ENCODE results near the gene MTUS2.
"Not testable (repeated sequence)": the region's sequence is repeated elsewhere in the genome, so short reads cannot be mapped to it uniquely, and the experiment has no call there.

MTUS2 gene

DNA sequence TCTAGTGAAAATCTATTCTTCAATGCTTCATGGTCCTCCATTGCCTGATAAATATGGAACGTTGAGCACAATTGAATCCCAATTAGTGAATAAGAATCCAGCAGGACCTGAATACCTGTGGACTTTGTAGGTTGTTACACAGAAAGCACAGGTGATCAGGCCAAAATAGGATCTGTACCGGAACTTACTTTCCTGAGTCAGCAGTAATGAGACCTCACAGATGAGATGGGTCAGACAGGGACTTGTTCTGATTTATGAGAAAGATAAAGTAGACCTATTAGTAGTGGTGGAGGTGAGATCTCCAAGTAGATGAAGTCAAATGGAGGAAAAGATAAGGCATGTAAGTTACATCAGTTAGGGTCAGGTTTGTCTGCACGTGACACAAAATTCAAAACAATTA, 351.1 kb downstream of the MTUS2 start:
- no peak for DNase-seq

DNA sequence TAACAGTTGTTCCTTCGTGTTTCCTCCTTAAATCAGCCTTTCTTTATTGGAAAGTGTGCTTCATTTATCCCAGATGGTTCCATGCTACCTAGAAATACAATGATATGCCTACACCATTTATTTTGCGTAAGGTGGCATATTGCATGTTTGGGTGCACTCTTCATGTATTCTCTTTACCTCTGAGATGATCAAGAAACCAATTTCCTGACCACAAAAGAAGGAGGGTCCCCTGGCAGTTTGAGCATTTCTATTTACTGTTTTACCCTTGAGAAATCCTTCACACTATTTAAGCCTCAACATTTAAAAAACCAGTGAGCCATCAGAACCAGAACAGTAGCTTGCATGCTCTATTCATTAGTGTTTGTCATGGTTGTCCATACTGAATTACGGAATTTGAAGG, 354.0 kb downstream of the MTUS2 start:
- no peak for DNase-seq

DNA sequence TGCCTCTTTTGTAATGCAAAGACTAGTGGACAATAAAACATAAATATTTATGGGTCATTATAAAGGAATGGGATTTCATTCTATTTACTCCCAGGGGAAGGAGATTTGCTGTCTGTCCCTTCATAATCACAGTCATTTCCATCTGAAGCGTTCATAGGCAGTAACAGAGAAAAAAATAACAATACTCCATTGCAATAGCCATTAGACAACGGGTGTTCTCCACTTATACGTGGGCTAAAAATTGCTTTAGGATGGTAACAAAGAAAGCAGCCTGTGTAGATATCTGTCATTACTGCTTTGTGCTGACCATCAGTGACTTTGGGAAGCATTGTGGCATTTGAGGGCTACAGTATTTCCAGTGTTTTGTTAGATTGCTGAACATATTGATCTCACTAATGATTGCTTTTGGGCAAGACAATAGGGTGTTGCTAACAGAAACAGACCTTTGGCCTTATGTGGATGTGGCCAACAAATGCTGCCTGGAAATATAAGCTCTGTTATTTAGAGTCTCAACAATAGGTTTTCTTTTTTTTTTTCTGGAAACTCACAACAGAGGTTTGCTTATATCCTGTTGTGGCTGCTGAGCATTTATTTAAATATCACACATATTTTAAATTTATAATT, 355.2 kb downstream of the MTUS2 start:
- no peak for DNase-seq

DNA sequence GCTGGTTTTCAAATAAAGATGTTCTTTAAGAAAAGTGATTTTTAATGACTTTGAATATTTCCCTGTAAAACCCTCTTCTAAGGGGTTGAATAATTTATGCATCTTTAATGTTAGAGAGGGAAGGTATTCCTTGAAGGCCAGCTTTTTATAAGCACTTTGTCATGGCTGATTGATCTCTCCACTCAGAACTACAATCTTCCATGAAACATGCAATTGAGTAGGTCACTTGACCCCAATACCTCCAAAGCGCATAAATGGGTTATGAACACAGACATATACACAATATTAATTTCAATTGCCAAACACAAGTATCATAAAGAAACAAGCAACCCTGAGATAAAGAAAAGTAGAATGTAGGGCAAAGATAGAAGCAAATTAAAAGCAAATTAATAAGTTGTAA, 359.9 kb downstream of the MTUS2 start:
- DNase-seq: no peak

DNA sequence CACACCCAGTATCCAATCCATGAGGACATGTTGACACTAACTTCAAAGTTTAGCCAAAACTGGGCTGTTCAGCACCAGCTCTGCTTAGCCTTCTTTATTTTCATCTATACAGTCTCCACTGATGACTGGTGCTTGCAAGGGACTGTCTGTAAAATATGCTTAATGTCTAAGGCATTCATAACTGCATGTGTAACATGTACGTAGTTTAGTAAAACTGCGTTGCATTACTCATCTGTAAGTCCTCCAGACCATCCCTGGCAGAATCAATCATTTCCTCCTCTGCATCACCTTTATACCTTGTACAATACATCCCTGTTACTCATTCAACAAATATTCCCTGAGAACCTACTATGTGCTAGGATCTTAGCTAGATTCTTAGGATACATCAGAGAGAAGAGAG, 362.1 kb downstream of the MTUS2 start:
- DNase-seq: no peak

DNA sequence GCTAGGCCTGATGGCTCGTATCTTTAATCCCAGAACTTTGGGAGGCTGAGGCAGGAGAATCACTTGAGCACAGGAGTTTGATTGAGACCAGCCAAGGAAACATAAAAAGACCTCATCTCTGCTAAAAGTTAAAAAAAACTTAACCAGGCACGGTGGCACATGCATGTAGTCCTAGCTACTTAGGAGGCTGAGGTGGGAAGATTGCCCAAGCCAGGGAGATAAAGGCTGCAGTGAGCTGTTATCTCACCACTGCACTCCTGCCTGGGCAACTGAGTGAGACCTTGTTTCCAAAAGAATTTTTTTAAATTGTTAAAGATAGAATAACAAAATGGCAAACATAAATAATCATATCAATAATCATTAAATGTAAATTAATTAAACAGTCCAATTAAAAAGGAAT, 365.8 kb downstream of the MTUS2 start:
- no peak for DNase-seq

DNA sequence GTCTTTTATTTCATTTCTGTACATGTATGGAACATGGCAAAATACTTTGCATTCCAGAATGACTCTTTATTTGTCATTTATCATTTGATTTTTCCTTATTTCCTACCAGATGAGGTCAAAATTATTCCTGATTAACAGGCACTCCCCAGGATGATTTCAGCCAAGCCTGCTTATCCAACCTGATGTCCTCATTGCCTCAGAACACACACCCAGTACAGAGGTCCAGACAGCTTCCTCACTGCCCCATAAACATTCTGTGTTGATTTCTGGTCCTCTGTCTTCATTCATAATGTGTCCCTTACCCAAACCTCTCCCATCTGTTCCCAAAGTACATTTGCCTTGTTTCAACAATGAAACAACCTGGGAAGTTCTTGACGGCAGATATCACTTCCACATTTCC, 367.4 kb downstream of the MTUS2 start:
- DNase-seq: no peak

DNA sequence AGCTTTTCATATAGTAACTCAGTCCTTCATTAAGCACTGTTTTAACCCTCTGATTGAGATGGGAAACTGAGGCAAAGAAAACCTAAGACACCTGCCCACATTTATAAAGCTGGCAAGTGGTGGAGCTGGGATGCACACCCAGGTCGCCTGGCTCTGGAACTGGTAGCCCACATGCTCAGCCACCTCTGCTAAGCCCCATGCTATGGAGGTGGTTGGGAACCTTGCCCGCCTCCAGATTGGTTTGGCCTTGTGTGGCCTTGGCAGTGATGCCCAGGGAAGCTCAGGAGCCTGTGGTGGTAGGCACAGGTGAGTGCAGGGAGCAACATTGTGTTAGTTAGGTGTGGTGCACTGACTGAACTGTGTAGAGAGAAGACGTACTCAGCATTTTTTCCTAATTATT, 370.2 kb downstream of the MTUS2 start:
- DNase-seq: no peak

DNA sequence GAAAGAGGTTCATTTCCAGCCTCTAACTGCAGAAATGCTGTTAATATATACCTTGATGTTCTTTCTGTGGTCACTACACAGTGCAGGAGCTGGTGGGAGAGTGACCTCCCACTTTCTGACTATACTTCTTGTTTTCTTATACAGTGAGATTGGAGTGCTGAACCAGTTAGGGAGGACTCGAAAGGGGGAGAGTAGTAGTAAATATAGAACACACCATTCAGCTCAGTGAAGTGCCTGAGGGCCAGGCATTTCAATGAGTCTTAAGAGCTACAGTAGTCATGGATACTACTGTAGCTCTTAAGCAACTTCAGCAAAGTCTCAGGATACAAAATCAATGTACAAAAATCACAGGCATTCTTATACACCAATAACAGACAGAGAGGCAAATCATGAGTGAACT, 372.9 kb downstream of the MTUS2 start:
- DNase-seq: no peak

DNA sequence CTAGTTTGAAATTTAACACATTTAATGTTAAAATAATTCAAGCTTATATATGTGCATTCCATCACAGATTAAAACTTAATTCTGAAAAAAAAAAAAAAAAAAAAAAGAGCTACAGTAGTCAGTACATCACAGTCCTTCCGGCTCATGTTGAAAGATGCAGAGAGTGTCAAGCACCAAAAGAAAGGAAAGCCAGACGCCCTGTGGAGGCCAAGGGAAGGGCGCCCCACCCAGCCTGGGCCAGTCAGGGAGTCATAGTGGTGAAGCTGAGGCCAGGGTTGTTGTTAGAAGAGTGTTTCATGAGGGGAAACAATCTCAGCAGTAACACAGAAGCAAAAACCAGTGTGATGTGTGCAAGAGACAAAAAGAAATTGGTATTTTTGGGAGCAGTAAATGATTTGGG, 375.3 kb downstream of the MTUS2 start:
- DNase-seq: no peak

DNA sequence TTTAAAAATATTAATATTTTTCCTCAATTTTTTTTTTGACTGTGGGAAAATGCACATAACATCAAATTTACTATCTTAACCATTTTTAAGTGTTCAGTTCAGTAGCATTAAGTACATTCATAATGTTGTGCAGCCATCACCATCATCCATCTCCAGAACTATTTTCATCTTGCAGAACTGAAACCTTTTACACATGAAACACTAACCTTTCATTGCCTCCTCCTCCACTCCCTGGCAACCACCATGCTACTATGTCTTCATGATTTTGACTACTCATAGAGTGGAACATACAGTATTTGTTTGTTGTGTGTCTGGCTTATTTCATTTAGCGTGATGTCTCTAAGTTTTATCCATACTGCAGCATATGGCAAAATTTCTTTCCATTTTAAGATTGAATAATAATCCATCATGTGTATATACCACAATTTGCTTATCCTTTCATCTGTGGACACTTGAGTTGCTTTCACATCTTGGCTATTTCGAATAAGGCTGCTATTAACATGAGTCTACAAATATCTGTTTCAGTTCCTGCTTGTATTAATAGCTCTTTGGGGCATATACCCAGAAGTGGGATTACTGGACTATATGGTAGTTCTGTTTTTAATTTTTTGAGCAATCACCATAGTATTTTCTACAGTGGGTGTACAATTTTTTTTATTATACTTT, 376.4 kb downstream of the MTUS2 start:
- no peak for DNase-seq

DNA sequence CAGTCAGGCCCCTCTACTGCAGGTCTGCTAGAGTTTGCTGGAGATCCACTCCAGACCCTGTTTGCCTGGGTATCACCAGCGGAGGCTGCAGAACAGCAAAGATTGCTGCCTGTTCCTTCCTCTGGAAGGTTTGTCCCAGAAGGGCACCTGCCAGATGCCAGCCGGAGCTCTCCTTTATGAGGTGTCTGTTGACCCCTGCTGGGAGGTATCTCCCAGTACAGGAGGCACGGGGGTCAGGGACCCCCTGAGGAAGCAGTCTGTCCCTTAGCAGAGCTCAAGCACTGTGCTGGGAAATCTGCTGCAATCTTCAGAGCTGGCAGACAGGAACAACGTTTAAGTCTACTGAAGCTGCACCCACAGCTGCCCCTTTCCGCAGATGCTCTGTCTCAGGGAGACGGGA, 382.6 kb downstream of the MTUS2 start:
- DNase-seq: not testable (repeated sequence)

DNA sequence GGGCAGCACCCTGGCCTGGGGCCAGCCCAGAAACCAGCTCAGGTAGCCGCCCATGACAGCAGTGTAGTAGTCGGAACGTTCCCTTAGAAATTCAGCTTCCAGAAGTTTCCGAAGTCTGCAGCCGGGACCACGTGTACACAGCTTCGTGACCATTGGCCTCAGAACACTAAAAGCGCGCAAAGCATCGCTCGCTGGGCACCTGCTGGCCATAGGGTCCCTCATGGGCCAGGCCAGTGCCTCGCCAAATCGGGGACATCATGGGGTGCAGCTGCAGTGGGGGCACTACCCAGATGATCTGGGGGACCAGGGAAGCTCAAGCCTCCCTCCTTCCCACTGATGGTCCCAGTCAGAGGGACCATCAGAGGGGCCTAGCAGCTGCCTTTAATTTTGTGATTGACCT, 384.5 kb downstream of the MTUS2 start:
- no peak for DNase-seq

DNA sequence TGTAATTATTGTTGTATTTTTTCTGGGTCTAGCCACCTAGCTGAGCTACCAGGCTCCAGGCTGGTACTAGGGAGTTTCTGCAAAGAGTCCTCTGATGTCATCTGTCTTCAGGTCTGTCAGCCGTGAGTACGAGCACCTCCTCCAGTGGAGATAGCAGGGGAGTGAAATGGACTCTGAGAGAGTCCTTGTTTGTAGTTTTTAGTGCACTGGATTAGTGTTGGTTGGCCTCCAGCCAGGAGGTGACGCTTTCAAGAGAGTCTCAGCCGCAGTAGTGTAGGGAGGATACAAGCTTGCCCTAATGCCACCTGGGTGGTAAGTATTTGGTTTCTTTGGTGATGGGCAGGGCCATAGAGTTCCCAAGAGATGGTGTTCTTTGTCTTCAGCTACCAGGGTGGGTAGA, 390.5 kb downstream of the MTUS2 start:
- DNase-seq: no peak

DNA sequence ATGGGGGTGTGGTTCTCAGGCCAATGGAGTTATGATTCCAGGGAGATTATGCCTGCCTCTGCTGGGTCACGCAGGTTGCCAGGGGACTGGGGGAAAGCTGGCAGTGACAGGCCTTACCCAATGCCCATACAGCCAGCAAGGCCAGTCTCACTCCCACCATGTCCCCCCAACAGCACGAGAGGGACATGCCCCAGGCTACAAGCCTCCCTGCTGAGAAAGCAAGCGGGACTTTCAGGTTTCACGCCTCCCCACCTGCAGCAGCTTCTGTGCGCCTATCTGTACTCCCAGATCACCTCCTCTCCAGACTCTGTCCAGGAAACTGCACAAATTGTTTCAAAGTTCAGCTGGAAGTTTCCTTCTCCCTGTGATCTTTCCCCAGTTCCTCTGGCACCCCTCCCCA, 391.0 kb downstream of the MTUS2 start:
- not testable (repeated sequence) for DNase-seq

DNA sequence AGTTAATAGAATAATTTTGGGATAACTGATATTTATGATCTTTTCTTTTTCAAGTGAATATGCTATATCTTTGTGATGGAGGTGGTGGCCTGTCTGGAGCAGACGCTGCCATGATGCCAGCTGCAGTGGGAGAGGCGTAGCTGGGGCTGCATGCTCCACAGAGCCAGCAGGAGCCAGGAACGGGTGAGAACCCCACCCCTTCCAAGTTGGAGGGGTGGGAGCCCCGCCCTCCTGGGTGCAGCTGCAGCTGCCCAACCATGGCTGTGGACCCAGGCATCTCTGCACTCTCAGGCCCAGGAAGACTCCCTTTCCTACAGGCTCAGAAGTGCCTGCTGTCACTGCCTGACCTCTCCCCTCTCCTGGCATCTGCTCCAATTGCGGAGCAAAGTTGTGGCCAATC, 402.3 kb downstream of the MTUS2 start:
- no peak for DNase-seq

DNA sequence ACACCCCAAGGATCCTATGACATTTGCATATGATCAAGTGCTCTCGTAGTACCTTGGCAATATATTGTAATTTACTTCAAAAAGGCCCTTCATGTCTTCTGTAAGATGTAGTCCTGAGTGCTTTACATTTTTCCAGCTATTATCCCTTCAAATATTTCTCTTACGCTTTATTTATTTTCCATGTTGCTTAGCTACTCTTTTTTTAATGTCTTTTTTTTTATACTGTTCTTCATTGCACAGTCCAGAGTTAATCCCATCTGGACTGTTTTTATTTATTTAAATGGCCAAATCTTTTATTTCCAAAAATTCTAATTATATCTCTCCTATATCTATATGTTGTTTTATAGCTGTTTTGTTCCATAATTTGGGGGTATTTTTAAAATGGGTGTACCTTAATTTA, 404.1 kb downstream of the MTUS2 start:
- DNase-seq: no peak

DNA sequence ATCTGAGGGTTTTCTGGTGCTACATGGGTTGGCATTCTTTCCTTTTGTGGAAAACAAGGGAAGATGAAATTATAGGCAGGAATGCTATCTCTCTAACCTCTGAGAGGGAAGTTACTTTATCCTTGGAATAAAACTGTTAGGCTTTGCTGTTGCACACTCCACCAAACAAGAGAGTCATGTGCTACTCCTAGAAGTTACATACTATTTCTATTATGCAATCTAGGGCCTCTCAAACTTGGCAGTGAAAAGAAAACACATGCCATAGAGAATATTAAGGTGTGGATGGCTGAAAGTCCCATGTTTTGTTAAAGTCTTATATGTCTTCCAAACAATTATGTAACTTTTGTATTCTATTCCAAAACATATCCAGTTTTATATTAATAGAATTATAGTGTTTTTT, 407.4 kb downstream of the MTUS2 start:
- DNase-seq: no peak

DNA sequence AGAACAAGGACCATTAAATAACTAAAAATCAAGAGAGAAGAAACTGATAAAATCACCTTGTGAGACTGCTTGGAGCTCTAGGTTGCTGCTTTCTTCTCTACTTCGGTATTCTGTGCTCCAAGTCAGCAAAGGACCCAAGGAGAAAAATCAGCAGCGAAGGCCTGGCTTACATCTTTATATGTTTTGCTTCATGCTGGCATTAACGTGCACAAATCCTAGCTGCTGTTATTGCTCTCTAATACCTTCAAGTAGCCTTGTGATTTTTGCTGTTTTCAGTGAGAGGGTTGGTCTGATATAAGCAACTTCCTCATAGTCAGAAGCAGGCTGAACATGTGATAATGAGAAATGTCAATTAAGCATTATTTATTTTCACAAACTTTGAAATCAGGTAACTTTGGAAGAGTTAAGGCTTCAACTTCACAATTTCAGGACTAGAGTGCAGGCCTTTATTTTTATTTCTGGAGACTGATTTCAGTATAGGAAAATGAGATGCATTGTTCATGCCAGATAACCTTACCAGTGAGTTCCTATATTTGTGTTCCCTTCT, 410.2 kb downstream of the MTUS2 start:
- no peak for DNase-seq

DNA sequence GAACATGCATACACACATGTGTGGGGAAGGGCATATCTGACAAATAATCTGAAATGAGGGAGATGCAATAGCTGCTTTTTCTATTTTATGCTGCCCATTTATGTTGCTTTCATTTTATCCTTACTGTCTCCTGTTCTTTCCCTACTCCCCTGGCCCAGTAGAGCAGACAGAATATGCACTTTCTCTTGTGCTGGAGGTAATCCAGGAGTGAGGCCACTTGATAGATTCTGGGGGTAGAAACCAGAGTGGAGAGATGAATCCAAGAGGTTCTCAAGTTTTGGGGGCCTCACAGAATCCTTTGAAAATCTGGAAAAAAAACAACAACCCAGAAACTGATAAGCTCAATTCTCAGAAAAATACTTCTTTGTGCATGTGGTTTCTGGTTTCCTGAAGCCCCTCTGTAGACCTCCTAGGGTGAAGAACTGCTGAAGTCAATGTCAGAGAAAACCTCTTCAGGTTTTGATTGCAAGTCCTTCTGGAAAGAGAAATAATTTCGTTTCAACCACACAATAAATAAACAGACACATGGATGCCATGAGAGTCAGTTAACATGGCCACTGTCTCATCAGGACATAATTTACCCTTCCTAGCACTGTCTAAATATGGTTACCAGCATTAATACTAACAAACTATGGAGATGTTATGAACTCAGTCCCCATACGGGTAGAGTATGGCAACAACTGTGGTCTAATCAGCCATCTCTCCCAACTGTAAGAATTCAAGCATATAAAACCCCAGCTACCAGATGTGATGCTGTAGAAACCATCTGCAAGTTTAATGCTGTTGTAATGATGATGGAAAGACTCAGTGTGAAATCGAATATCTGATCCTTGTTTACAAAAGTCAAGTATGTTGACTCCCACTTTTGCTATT, 419.8 kb downstream of the MTUS2 start:
- DNase-seq: no peak

DNA sequence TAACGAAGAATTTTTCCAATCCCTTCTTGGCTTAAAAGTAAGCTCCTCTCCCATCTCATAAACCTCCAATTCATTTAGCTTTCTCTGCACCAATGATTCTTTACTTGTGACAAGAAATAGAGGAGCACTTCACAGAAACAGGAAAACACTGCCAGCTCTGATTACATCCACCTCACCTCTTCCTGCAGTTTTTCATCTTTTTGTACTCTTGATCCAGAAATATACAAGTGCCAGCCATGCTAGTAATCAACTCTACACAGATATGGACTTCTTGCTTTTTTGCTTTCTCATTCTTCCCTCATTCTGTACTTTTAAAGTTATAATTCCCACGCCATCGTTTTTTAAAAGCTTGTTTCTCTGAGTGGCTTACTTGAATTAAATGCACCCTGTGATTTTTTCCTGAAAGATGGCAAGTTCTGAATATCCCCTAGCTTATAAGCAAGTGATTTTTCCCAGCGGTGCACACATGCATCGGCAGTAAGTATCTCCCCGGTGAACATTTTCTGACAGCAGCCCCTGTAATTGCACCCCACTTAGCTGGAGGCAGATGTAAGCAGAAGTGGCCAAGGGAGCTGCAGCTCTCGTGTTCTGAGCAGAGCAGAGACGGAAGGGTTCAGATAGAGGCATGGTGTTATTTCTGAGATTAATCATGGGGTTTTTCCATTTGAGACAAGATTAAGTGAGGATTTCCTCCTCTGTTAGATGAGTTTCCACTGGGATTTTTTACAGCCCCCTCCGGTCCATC, 434.7 kb downstream of the MTUS2 start:
- DNase-seq: no peak

DNA sequence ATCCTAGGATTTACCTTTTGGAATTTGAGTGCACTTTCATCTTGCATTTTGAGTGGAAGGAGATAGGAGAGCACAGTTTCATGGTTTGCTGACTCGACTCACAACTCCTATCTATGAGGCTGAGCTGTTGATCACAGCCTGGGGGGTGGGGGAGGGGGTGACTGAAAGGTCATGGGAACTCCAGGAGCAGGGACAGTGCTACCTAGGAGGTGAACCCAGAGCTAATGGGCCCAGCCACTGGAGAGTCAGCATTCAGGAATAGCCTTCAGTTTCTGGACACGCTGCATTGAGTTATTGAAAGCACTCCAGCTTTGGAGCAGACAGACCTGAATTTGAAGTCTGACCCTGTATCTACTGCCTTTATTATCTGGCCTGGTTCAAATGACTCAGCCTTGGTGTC, 435.4 kb downstream of the MTUS2 start:
- no peak for DNase-seq

DNA sequence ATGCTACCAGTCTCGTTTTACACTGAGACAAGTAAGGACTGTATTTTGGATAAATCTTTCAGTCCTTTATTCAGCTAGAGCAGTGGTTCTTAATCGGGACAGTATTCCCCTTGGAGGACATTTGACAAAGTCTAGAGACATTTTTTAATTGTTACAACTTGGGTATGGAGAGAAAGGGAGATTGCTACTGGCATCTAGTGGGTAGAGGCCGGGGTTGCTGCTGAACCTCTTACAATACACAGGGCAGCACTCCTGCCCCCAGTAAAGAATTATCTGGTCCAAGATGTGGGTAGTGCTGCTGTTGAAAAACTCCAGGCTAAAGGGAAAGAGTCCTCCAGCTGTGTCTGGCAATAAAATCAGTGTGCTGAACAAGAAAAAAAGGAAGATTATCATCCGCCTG, 440.5 kb downstream of the MTUS2 start:
- no peak for DNase-seq
